Keratinocyte (primary cell): ENCODE data around the gene PDIA2. TPM values are rescaled to one million over a fixed set of nuclear protein-coding genes. Genes with fewer than 3 reads are reported as not detected.

ENCODE experiments used
- DNase-seq: peaks from one replicate; pipeline ENCODE4 v3.0.0-alpha.2; 2011; ENCODE audit warnings: low read depth, missing footprints, low spot score
- FAIRE-seq: peaks from 2 replicates; lab custom pipeline; 2011; peaks lifted over from hg19 to GRCh38; lab: Jason Lieb, UNC
- H2AFZ ChIP-seq: 2 replicates; pipeline ENCODE4 v1.6.0; 2012; ENCODE audit warnings: low read length, control low read depth, inconsistent platforms; ENCODE audit not compliant: control insufficient read depth
- H3K27ac ChIP-seq: 2 replicates; pipeline ENCODE4 v1.5.1; 2011; ENCODE audit warnings: low read length; ENCODE audit not compliant: control insufficient read depth, insufficient read depth
- H3K27me3 ChIP-seq: 3 replicates; pipeline ENCODE4 v1.6.0; 2011; ENCODE audit warnings: low read length; ENCODE audit not compliant: control insufficient read depth, insufficient read depth; ENCODE audit errors: extremely low read depth
- H3K36me3 ChIP-seq, 2 experiments: 2 replicates in 1 of 2; 3 replicates in 1 of 2; pipeline ENCODE4 v1.5.1; 2011; ENCODE audit warnings: low read length in 2 of 2, mild to moderate bottlenecking in 1 of 2; ENCODE audit not compliant: control insufficient read depth in 2 of 2, insufficient read depth in 2 of 2; ENCODE audit errors: extremely low read depth in 1 of 2
- H3K4me1 ChIP-seq: 3 replicates; pipeline ENCODE4 v1.5.1; 2011; ENCODE audit warnings: low read length; ENCODE audit not compliant: control insufficient read depth, insufficient read depth; ENCODE audit errors: extremely low read depth
- H3K4me2 ChIP-seq: 3 replicates; pipeline ENCODE4 v1.6.0; 2011; ENCODE audit warnings: low read depth, low read length; ENCODE audit not compliant: control insufficient read depth, insufficient read depth; ENCODE audit errors: extremely low read depth
- H3K4me3 ChIP-seq, 3 experiments: fragments of 200-600 bp in 1 of 3; sonication (generic) in 1 of 3; 2 replicates in 2 of 3; 3 replicates in 1 of 3; pipeline ENCODE4 v1.5.1; 2011 to 2016; ENCODE audit warnings: low read length in 3 of 3, mild to moderate bottlenecking in 3 of 3, control low read depth in 2 of 3, inconsistent platforms in 1 of 3, low read depth in 1 of 3, mixed read lengths in 1 of 3, mixed run types in 1 of 3, moderate library complexity in 1 of 3; ENCODE audit not compliant: control insufficient read depth in 2 of 3, insufficient read depth in 2 of 3; ENCODE audit errors: extremely low read depth in 1 of 3
- H3K79me2 ChIP-seq: 2 replicates; pipeline ENCODE4 v1.6.0; 2012; ENCODE audit warnings: low read length; ENCODE audit not compliant: control insufficient read depth, insufficient read depth
- H3K9ac ChIP-seq: 3 replicates; pipeline ENCODE4 v1.6.0; 2011; ENCODE audit warnings: low read length; ENCODE audit not compliant: control insufficient read depth, insufficient read depth; ENCODE audit errors: extremely low read depth
- H3K9me1 ChIP-seq: 3 replicates; pipeline ENCODE4 v1.6.0; 2011; ENCODE audit warnings: low read length; ENCODE audit not compliant: control insufficient read depth, insufficient read depth; ENCODE audit errors: extremely low read depth
- H3K9me3 ChIP-seq: 2 replicates; pipeline ENCODE4 v1.5.1; 2012; ENCODE audit warnings: low read depth, low read length; ENCODE audit not compliant: control insufficient read depth
- H4K20me1 ChIP-seq: 3 replicates; pipeline ENCODE4 v1.6.0; 2011; ENCODE audit warnings: low read length; ENCODE audit not compliant: control insufficient read depth, insufficient read depth; ENCODE audit errors: extremely low read depth
- CTCF ChIP-seq, 3 experiments: IDR thresholded peaks in 1 of 3; conservative IDR thresholded peaks in 1 of 3; optimal IDR thresholded peaks in 1 of 3; 2 replicates in 2 of 3; 3 replicates in 1 of 3; pipeline versions ENCODE3 to v1.5.1; 2011; ENCODE audit warnings: low read length in 3 of 3, mild to moderate bottlenecking in 3 of 3, moderate library complexity in 2 of 3, control low read depth in 1 of 3, inconsistent platforms in 1 of 3; ENCODE audit not compliant: insufficient read depth in 2 of 3; ENCODE audit errors: extremely low read depth in 1 of 3
- EZH2 ChIP-seq: IDR thresholded peaks from one replicate; pipeline ENCODE4 v1.6.1; 2012; ENCODE audit warnings: inconsistent platforms, mild to moderate bottlenecking, low read length, moderate library complexity
- dilution Hi-C: fragments of 300-500 bp; cut with MboI; formaldehyde crosslinking; loops from one replicate; pipeline ENCODE4 v1.7.0; 2020; ENCODE audit warnings: low sequenced_read_pairs; ENCODE audit not compliant: extremely low pct_ligation_motif_present
- polyA plus RNA-seq, 5 experiments: library from polyadenylated mRNA; depleted of rRNA in 3 of 5; stranded (reverse) in 3 of 5; stranded (forward) in 1 of 5; unstranded in 1 of 5; fragments of >200 nt; gene quantifications; 1 replicate in 1 of 5; 2 replicates in 3 of 5; 3 replicates in 1 of 5; pipeline versions ENCODE4 v1.2.1 to v1.2.3, GENCODE V29; 2011 to 2012; ENCODE audit warnings: missing spikeins in 2 of 5, low read depth in 1 of 5, low replicate concordance in 1 of 5

PDIA2 gene
- polyA plus RNA-seq, 1 donor (not counting 4 experiments of a cell fraction or from before 2014, with no cell fraction given) = 0.42 TPM

GRCh38 chr16:293043-293775, 10.2 kb downstream of the PDIA2 start:
- Histone ChIP-seq H3K36me3 (peaks cover 10 to 36% of the 10 kb centered on the region in 2 experiments), H3K27me3 (no peaks in the 10 kb centered on the region), H4K20me1 (no peaks in the 10 kb centered on the region), H3K79me2 (no peaks in the 10 kb centered on the region), H3K9me3 (no peaks in the 10 kb centered on the region), H3K27ac (no peak overlapping the region), H2AFZ (no peak overlapping the region), H3K9me1 (no peaks in the 10 kb centered on the region), H3K4me3 (no peak overlapping the region), H3K4me1 (no peaks in the 10 kb centered on the region), H3K4me2 (no peak overlapping the region), H3K9ac (no peak overlapping the region)
- DNase-seq (no peak), FAIRE-seq (no peak)
- dilution Hi-C loops = no loop called here
- TF ChIP-seq EZH2 (no peak), CTCF (optimal IDR thresholded peaks at IDR 0.05 in 1 of 3, IDR thresholded peaks at IDR 0.05 in 1 of 3, conservative IDR thresholded peaks at IDR 0.05 in 1 of 3; ENCODE audit: extremely low read depth in 1 of 3, insufficient read depth in 2 of 3, low read length in 3 of 3) (no peak)

DNA sequence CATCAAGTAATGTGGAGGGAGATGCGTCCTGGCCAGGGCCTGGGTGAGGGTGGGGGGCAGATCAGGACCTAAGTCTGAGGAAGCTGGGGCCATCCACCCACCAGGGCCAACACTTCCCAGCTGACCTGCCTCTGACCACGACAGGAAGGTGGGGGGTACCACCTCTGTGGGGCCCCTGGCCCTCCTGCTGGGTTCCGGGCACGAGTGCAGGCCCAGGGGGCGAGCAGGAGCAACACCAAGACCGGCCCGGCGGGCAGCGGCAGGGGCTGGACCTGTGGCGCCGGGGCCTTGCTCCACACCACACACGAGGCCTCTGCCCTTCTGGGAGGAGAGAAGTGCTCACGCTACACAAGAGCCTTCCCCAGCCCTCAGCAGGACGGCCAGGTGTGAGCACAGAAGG, 13.3 kb downstream of the PDIA2 start:
- H2AFZ ChIP-seq = no peak overlapping the region
- no peaks in the 10 kb centered on the region for H4K20me1 ChIP-seq
- H3K4me1 ChIP-seq = no peaks in the 10 kb centered on the region
- no peaks in the 10 kb centered on the region for H3K9me1 ChIP-seq
- no peak for TF ChIP-seq CTCF (optimal IDR thresholded peaks at IDR 0.05 in 1 of 3, IDR thresholded peaks at IDR 0.05 in 1 of 3, conservative IDR thresholded peaks at IDR 0.05 in 1 of 3; ENCODE audit: extremely low read depth in 1 of 3, insufficient read depth in 2 of 3, low read length in 3 of 3)
- TF ChIP-seq EZH2 = no peak
- DNase-seq (no peak), FAIRE-seq (no peak)
- H3K9me3 ChIP-seq = no peaks in the 10 kb centered on the region
- no peak overlapping the region for H3K4me3 ChIP-seq
- dilution Hi-C loops = no loop called here
- no peaks in the 10 kb centered on the region for H3K27me3 ChIP-seq
- no peak overlapping the region for H3K4me2 ChIP-seq
- no peak overlapping the region for H3K9ac ChIP-seq
- no peaks in the 10 kb centered on the region for H3K79me2 ChIP-seq
- H3K36me3 ChIP-seq = peaks cover 6 to 26% of the 10 kb centered on the region in 2 experiments
- H3K27ac ChIP-seq = no peak overlapping the region
